ENCODE measurements around the gene NFIB. TPM values are rescaled to one million over a fixed set of nuclear protein-coding genes. Genes with fewer than 3 reads are reported as not detected.

The NFIB gene
- total RNA-seq, 2 donors from 2014 or later: not detected

- Mint-ChIP-seq H3K27ac (no peak overlapping the region), H3K9me3 (no peaks in the 10 kb centered on the region), H3K36me3 (no peaks in the 10 kb centered on the region)
- DNase-seq (ENCODE audit: low spot score in 2 of 2) (no peak), ATAC-seq (no peak)
Observed at GRCh38 chr9:14131356-14132088, 182.4 kb downstream of the NFIB start.

GRCh38 chr9:14127656-14128055 lies 186.3 kb downstream of the NFIB start:
- ATAC-seq (no peak), DNase-seq (ENCODE audit: low spot score in 2 of 2) (no peak)
- H3K36me3 Mint-ChIP-seq: no peaks in the 10 kb centered on the region
- no peak overlapping the region for H3K27ac Mint-ChIP-seq
- H3K9me3 Mint-ChIP-seq: peaks cover 5% of the 10 kb centered on the region in 2 donors

- ATAC-seq (peak in 1 of 2 donors; percentile 34), DNase-seq (ENCODE audit: low spot score in 2 of 2) (no peak)
- H3K36me3 Mint-ChIP-seq: no peaks in the 10 kb centered on the region
- no peak overlapping the region for H3K27ac Mint-ChIP-seq
- peaks cover 4% of the 10 kb centered on the region in 2 donors for H3K9me3 Mint-ChIP-seq
Observed at GRCh38 chr9:14119694-14120514, 194.0 kb downstream of the NFIB start.

GRCh38 chr9:14112226-14112625 lies 201.7 kb downstream of the NFIB start:
- Mint-ChIP-seq H3K27ac (no peak overlapping the region), H3K9me3 (peaks cover 0 to 4% of the 10 kb centered on the region in 2 donors), H3K36me3 (no peaks in the 10 kb centered on the region)
- DNase-seq (ENCODE audit: low spot score in 2 of 2) (no peak), ATAC-seq (no peak)

GRCh38 chr9:14111696-14112095 lies 202.2 kb downstream of the NFIB start:
- Mint-ChIP-seq H3K36me3 (no peaks in the 10 kb centered on the region), H3K9me3 (peaks cover 0 to 3% of the 10 kb centered on the region in 2 donors), H3K27ac (no peak overlapping the region)
- ATAC-seq (no peak), DNase-seq (ENCODE audit: low spot score in 2 of 2) (no peak)

- no peak overlapping the region for H3K27ac Mint-ChIP-seq
- ATAC-seq (no peak), DNase-seq (ENCODE audit: low spot score in 2 of 2) (no peak)
- H3K36me3 Mint-ChIP-seq: no peaks in the 10 kb centered on the region
- H3K9me3 Mint-ChIP-seq: peaks cover 0 to 4% of the 10 kb centered on the region in 2 donors
Observed at GRCh38 chr9:14107977-14108376, 206.0 kb downstream of the NFIB start.

- no peak for DNase-seq (ENCODE audit: low spot score in 2 of 2)
Observed at GRCh38 chr9:14107495-14107894, 206.4 kb downstream of the NFIB start.

GRCh38 chr9:14106699-14107098 lies 207.2 kb downstream of the NFIB start:
- Mint-ChIP-seq H3K27ac (no peak overlapping the region), H3K36me3 (no peaks in the 10 kb centered on the region), H3K9me3 (peaks cover 0 to 4% of the 10 kb centered on the region in 2 donors)
- ATAC-seq (no peak), DNase-seq (ENCODE audit: low spot score in 2 of 2) (no peak)

More at GRCh38 chr9:14107495-14107894, 206.4 kb downstream of the NFIB start:
- peaks cover 0 to 4% of the 10 kb centered on the region in 2 donors for H3K9me3 Mint-ChIP-seq
- no peak overlapping the region for H3K27ac Mint-ChIP-seq
- no peak for ATAC-seq
- no peaks in the 10 kb centered on the region for H3K36me3 Mint-ChIP-seq

- ATAC-seq (no peak), DNase-seq (ENCODE audit: low spot score in 2 of 2) (no peak)
- Mint-ChIP-seq H3K27ac (no peak overlapping the region), H3K9me3 (peaks cover 0 to 4% of the 10 kb centered on the region in 2 donors), H3K36me3 (no peaks in the 10 kb centered on the region)
Observed at GRCh38 chr9:14104496-14104895, 209.4 kb downstream of the NFIB start.

- DNase-seq (ENCODE audit: low spot score in 2 of 2) (no peak), ATAC-seq (no peak)
- Mint-ChIP-seq H3K9me3 (peaks cover 0 to 4% of the 10 kb centered on the region in 2 donors), H3K36me3 (no peaks in the 10 kb centered on the region), H3K27ac (no peak overlapping the region)
Observed at GRCh38 chr9:14103115-14103514, 210.8 kb downstream of the NFIB start.

- H3K36me3 Mint-ChIP-seq: no peaks in the 10 kb centered on the region
- peaks cover 0 to 6% of the 10 kb centered on the region in 2 donors for H3K9me3 Mint-ChIP-seq
- no peak overlapping the region for H3K27ac Mint-ChIP-seq
- ATAC-seq: no peak
- DNase-seq (ENCODE audit: low spot score in 2 of 2): no peak
Observed at GRCh38 chr9:14099737-14100136, 214.2 kb downstream of the NFIB start.

- H3K9me3 Mint-ChIP-seq: peaks cover under 1 to 3% of the 10 kb centered on the region in 2 donors
- no peaks in the 10 kb centered on the region for H3K36me3 Mint-ChIP-seq
- DNase-seq (ENCODE audit: low spot score in 2 of 2) (no peak), ATAC-seq (no peak)
- H3K27ac Mint-ChIP-seq: no peak overlapping the region
Observed at GRCh38 chr9:14098486-14099180, 215.3 kb downstream of the NFIB start.

GRCh38 chr9:14097666-14098415 lies 216.1 kb downstream of the NFIB start:
- DNase-seq (ENCODE audit: low spot score in 2 of 2): no peak
- Mint-ChIP-seq H3K27ac (no peak overlapping the region), H3K36me3 (no peaks in the 10 kb centered on the region), H3K9me3 (peaks cover 3 to 5% of the 10 kb centered on the region in 2 donors)
- no peak for ATAC-seq

GRCh38 chr9:14097215-14097614 lies 216.7 kb downstream of the NFIB start:
- H3K36me3 Mint-ChIP-seq: no peaks in the 10 kb centered on the region
- no peak for ATAC-seq
- no peak overlapping the region for H3K27ac Mint-ChIP-seq
- peaks cover 3 to 5% of the 10 kb centered on the region in 2 donors for H3K9me3 Mint-ChIP-seq
- no peak for DNase-seq (ENCODE audit: low spot score in 2 of 2)

GRCh38 chr9:14096258-14096922 lies 217.6 kb downstream of the NFIB start:
- Mint-ChIP-seq H3K9me3 (peaks cover 3 to 5% of the 10 kb centered on the region in 2 donors), H3K27ac (no peak overlapping the region), H3K36me3 (no peaks in the 10 kb centered on the region)
- DNase-seq (ENCODE audit: low spot score in 2 of 2) (no peak), ATAC-seq (no peak)

GRCh38 chr9:14095277-14095676 lies 218.7 kb downstream of the NFIB start:
- DNase-seq (ENCODE audit: low spot score in 2 of 2) (no peak), ATAC-seq (no peak)
- peaks cover 3 to 5% of the 10 kb centered on the region in 2 donors for H3K9me3 Mint-ChIP-seq
- no peak overlapping the region for H3K27ac Mint-ChIP-seq
- no peaks in the 10 kb centered on the region for H3K36me3 Mint-ChIP-seq
